ENCODE results near the gene ZFP91. TPM values are rescaled to one million over a fixed set of nuclear protein-coding genes. Genes with fewer than 3 reads are reported as not detected.

The ZFP91 gene
- total and polyA plus RNA-seq, 2 donors (not counting 3 experiments of a cell fraction or from before 2014, with no cell fraction given): 20.2 to 52.0 TPM

- Histone ChIP-seq H3K27ac (ENCODE audit: insufficient read depth, low read depth, low read length) (peak overlapping the region; percentile 76), H3K9me1 (replicated peaks; ENCODE audit: control insufficient read depth, extremely low read depth, insufficient read depth, low read length) (no peaks in the 10 kb centered on the region), H3K9ac (replicated peaks; ENCODE audit: extremely low read depth, insufficient read depth, low read length) (peak overlapping the region; percentile 38), H3K9me3 (replicated peaks; ENCODE audit: control insufficient read depth, insufficient read depth, low read length) (no peaks in the 10 kb centered on the region), H3K36me3 (ENCODE audit: control insufficient read depth in 2 of 2, extremely low read depth in 1 of 2, insufficient read depth in 2 of 2, low read length in 2 of 2) (no peaks in the 10 kb centered on the region), H3K4me2 (ENCODE audit: insufficient read depth, low read length) (peak overlapping the region; percentile 78), H3K79me2 (ENCODE audit: control insufficient read depth, insufficient read depth, low read length) (no peaks in the 10 kb centered on the region), H3K4me3 (replicated peaks in 1 of 3; ENCODE audit: insufficient read depth in 1 of 3, low read depth in 1 of 3, low read length in 3 of 3) (no peak overlapping the region), H3K27me3 (ENCODE audit: control insufficient read depth in 2 of 2, insufficient read depth in 2 of 2, low read length in 2 of 2) (no peaks in the 10 kb centered on the region), H2AFZ (ENCODE audit: low read depth, low read length) (peak overlapping the region; percentile 62), H4K20me1 (replicated peaks; ENCODE audit: control insufficient read depth, extremely low read depth, insufficient read depth, low read length) (no peaks in the 10 kb centered on the region), H3K4me1 (ENCODE audit: control insufficient read depth, extremely low read depth, insufficient read depth, low read length) (peaks cover 45% of the 10 kb centered on the region)
- no peak for TF ChIP-seq EZH2 (IDR thresholded peaks at IDR 0.05; ENCODE audit: borderline replicate concordance, low read depth, low read length, severe bottlenecking)
- TF ChIP-seq POLR2AphosphoS5 (IDR thresholded peaks at IDR 0.05; ENCODE audit: insufficient read depth, low read depth, low read length): peak; percentile 43
- TF ChIP-seq MYC (IDR thresholded peaks at IDR 0.05; ENCODE audit: low read depth, low read length): no peak
- peak; percentile 88 for TF ChIP-seq FOS (IDR thresholded peaks at IDR 0.05; ENCODE audit: borderline replicate concordance, insufficient read depth, low read length)
- no peak for TF ChIP-seq CTCF (IDR thresholded peaks at IDR 0.05; ENCODE audit: extremely low read depth in 1 of 2, insufficient read depth in 1 of 2, low read depth in 1 of 2, low read length in 2 of 2)
- TF ChIP-seq JUN (IDR thresholded peaks at IDR 0.05; ENCODE audit: borderline replicate concordance, insufficient read depth, insufficient read length, low read depth): peak; percentile 53
- peak; percentile 31 for TF ChIP-seq POLR2A (IDR thresholded peaks at IDR 0.05; ENCODE audit: low read depth, low read length)
- TF ChIP-seq MAX (IDR thresholded peaks at IDR 0.05; ENCODE audit: insufficient read depth, insufficient read length): no peak
- peak; percentile 32 for TF ChIP-seq GATA2 (IDR thresholded peaks at IDR 0.05; ENCODE audit: insufficient read depth, insufficient read length, low read depth, low read length)
- ChIA-PET CTCF (interaction anchor here (1.0 to 1.3 kb wide), 4 partner anchors 50 to 584 kb away, joined by 3 to 5 read pairs (median 3); no protein-coding TSS in a partner anchor), POLR2A (interaction anchor here (0.7 kb wide), 1 partner anchor 18 kb away, joined by 4 read pairs; no protein-coding TSS in a partner anchor)
- FAIRE-seq: peak; percentile 69
- intact Hi-C loops (cut with micrococcal nuclease): loop anchor here (10.0 kb wide), 1 partner anchor 1259 kb away; no protein-coding TSS in a partner anchor
- dilution Hi-C loops (cut with MboI; ENCODE audit: extremely low pct_ligation_motif_present, low sequenced_read_pairs): no loop called here
- no TSS peak for BruUV-seq (replicated peaks)
- DNase-seq (ENCODE audit: low read depth, low spot score): peak; percentile 74
These were observed 5.3 kb upstream of the ZFP91 start for GRCh38 chr11:58573451-58574104.

Measured in endothelial cell of umbilical vein (primary cell).